ENCODE measurements around the gene SRCAP. TPM values are rescaled to one million over a fixed set of nuclear protein-coding genes. Genes with fewer than 3 reads are reported as not detected.

Gene SRCAP
- total RNA-seq, 4 donors from 2014 or later = 20.6 to 57.4 (median 36.0) TPM

- Histone ChIP-seq H3K36me3 (peaks cover 0 to 92% of the 10 kb centered on the region in 2 donors), H3K4me3 (no peak overlapping the region), H3K27ac (no peak overlapping the region), H3K9me3 (no peaks in the 10 kb centered on the region), H3K4me1 (peaks cover 0 to 37% (median 3%) of the 10 kb centered on the region in 3 donors), H3K27me3 (no peaks in the 10 kb centered on the region)
- ATAC-seq = no peak
- TF ChIP-seq EP300 (IDR thresholded peaks at IDR 0.05) (no peak), POLR2A (IDR thresholded peaks at IDR 0.05) (no peak), CTCF (IDR thresholded peaks at IDR 0.05) (no peak), POLR2AphosphoS5 (IDR thresholded peaks at IDR 0.05) (no peak)
- WGBS, 2 donors (ENCODE audit: low coverage in 1 of 2) = 94% methylated on average over 3 of the region's 7 CpGs; no CpG with 5 or more reads in 1 of the 2 donors
Measured at GRCh38 chr16:30666681-30667080, 32.3 kb upstream of the SRCAP start.

GRCh38 chr16:30667361-30667905, 31.5 kb upstream of the SRCAP start:
- H3K27ac ChIP-seq = no peak overlapping the region
- H3K4me3 ChIP-seq = no peak overlapping the region
- no peaks in the 10 kb centered on the region for H3K27me3 ChIP-seq
- peaks cover 0 to 84% of the 10 kb centered on the region in 2 donors for H3K36me3 ChIP-seq
- H3K9me3 ChIP-seq = no peaks in the 10 kb centered on the region
- peaks cover 0 to 30% (median 0%) of the 10 kb centered on the region in 3 donors for H3K4me1 ChIP-seq
- 83 to 90% methylated on average over 4 to 5 of the region's 11 CpGs for WGBS, 2 donors (ENCODE audit: low coverage in 1 of 2)
- ATAC-seq = no peak
- no peak for TF ChIP-seq POLR2AphosphoS5 (IDR thresholded peaks at IDR 0.05)
- TF ChIP-seq CTCF (IDR thresholded peaks at IDR 0.05) = no peak
- TF ChIP-seq POLR2A (IDR thresholded peaks at IDR 0.05) = no peak
- TF ChIP-seq EP300 (IDR thresholded peaks at IDR 0.05) = no peak

GRCh38 chr16:30668393-30668792, 30.6 kb upstream of the SRCAP start:
- Histone ChIP-seq H3K9me3 (no peaks in the 10 kb centered on the region), H3K4me1 (peaks cover 0 to 20% (median 0%) of the 10 kb centered on the region in 3 donors), H3K27ac (no peak overlapping the region), H3K4me3 (no peak overlapping the region), H3K27me3 (no peaks in the 10 kb centered on the region), H3K36me3 (peaks cover 0 to 74% of the 10 kb centered on the region in 2 donors)
- ATAC-seq = no peak
- TF ChIP-seq POLR2A (IDR thresholded peaks at IDR 0.05) (no peak), EP300 (IDR thresholded peaks at IDR 0.05) (no peak), POLR2AphosphoS5 (IDR thresholded peaks at IDR 0.05) (no peak), CTCF (IDR thresholded peaks at IDR 0.05) (no peak)
- WGBS, 2 donors (ENCODE audit: low coverage in 1 of 2) = 50 to 80% methylated on average over 1 of the region's 12 CpGs

GRCh38 chr16:30669026-30669902, 29.7 kb upstream of the SRCAP start:
- H3K4me3 ChIP-seq = no peak overlapping the region
- WGBS, 2 donors (ENCODE audit: low coverage in 1 of 2) = 66% methylated on average over 4 of the region's 41 CpGs; no CpG with 5 or more reads in 1 of the 2 donors
- H3K27ac ChIP-seq = no peak overlapping the region
- H3K27me3 ChIP-seq = no peaks in the 10 kb centered on the region
- H3K9me3 ChIP-seq = no peaks in the 10 kb centered on the region
- no peak for TF ChIP-seq POLR2A (IDR thresholded peaks at IDR 0.05)
- no peak for TF ChIP-seq CTCF (IDR thresholded peaks at IDR 0.05)
- TF ChIP-seq EP300 (IDR thresholded peaks at IDR 0.05) = no peak
- no peak for TF ChIP-seq POLR2AphosphoS5 (IDR thresholded peaks at IDR 0.05)
- H3K4me1 ChIP-seq = peaks cover 0 to 11% (median 0%) of the 10 kb centered on the region in 3 donors
- no peak for ATAC-seq
- peaks cover 0 to 66% of the 10 kb centered on the region in 2 donors for H3K36me3 ChIP-seq
